Measurements from ENCODE around the gene PBOV1.

DNA sequence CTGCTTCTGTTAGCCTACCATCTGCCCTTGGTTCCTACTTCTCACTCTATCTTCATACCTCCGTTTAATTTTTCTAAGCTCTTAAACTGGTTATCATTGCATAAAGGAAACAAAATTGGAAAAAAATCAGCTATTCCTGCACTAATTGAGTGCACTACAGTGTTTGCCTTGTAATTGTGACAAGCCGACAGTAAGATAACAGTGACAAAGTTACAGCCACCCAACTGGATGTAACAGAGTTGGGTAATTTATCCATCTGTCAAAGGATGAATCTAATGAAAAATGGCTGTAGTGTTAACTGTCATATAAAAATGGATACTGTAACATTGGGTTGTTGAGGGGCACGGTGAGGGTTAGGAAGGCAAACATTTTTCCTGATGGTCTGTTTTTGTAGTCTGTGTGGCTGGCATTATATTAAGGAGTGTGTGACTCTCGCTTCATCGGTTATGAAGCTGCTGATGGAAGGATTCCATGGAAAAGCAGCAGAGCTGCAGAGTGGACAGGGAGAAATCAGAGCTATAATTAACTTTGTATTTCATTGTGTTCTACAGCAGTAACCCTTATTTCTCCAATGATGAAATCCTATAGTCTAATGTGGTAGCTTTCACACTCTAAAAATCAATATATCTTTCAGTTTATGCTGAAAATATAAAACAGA is 12.7 kb downstream of the PBOV1 start:
- TF ChIP-seq, protein P1, sequence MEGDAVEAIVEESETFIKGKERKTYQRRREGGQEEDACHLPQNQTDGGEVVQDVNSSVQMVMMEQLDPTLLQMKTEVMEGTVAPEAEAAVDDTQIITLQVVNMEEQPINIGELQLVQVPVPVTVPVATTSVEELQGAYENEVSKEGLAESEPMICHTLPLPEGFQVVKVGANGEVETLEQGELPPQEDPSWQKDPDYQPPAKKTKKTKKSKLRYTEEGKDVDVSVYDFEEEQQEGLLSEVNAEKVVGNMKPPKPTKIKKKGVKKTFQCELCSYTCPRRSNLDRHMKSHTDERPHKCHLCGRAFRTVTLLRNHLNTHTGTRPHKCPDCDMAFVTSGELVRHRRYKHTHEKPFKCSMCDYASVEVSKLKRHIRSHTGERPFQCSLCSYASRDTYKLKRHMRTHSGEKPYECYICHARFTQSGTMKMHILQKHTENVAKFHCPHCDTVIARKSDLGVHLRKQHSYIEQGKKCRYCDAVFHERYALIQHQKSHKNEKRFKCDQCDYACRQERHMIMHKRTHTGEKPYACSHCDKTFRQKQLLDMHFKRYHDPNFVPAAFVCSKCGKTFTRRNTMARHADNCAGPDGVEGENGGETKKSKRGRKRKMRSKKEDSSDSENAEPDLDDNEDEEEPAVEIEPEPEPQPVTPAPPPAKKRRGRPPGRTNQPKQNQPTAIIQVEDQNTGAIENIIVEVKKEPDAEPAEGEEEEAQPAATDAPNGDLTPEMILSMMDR (IDR thresholded peaks at IDR 0.05; ENCODE audit: poor library complexity): no peak
- TF ChIP-seq EZH2phosphoT487 (IDR thresholded peaks at IDR 0.05; ENCODE audit: low read depth, severe bottlenecking, unreplicated experiment): no peak
